Ectodermal cell (in vitro differentiated cells): ENCODE measurements around the gene SLC8A1.

Source experiments
- H3K27ac ChIP-seq: 2 replicates; pipeline ENCODE4 v1.7.0; 2013; ENCODE audit warnings: mild to moderate bottlenecking, low read depth, low read length; ENCODE audit not compliant: insufficient read depth, poor library complexity, severe bottlenecking
- H3K27me3 ChIP-seq: 2 replicates; pipeline ENCODE4 v1.7.0; 2013; ENCODE audit warnings: mild to moderate bottlenecking, low read length; ENCODE audit not compliant: insufficient read depth, control insufficient read depth, poor library complexity, severe bottlenecking
- H3K36me3 ChIP-seq: one replicate; pipeline ENCODE4 v1.7.0; 2013; ENCODE audit warnings: low read length; ENCODE audit not compliant: control insufficient read depth, insufficient read depth
- H3K4me1 ChIP-seq: one replicate; pipeline ENCODE4 v1.7.0; 2013; ENCODE audit warnings: low read length; ENCODE audit not compliant: control insufficient read depth, insufficient read depth
- H3K4me3 ChIP-seq: 2 replicates; pipeline ENCODE4 v1.7.0; 2013; ENCODE audit warnings: low read depth, low read length, control low read depth; ENCODE audit not compliant: insufficient read depth
- H3K9me3 ChIP-seq: 2 replicates; pipeline ENCODE4 v1.7.0; 2013; ENCODE audit warnings: mild to moderate bottlenecking, low read length, moderate library complexity; ENCODE audit not compliant: control insufficient read depth
- WGBS, 2 experiments: methylation state at CpG; one replicate each; pipeline ENCODE4 v1.1.7; 2013; ENCODE audit warnings: missing lambda C conversion rate in 2 of 2; 5-methylcytosine and 5-hydroxymethylcytosine counted together

Gene SLC8A1

GRCh38 chr2:40147360-40147759 lies 304.5 kb downstream of the SLC8A1 start:
- H3K4me3 ChIP-seq = no peak overlapping the region
- no peaks in the 10 kb centered on the region for H3K9me3 ChIP-seq
- H3K36me3 ChIP-seq = no peaks in the 10 kb centered on the region
- 26 to 29% methylated on average over 2 of the region's 2 CpGs for WGBS, 2 experiments
- no peaks in the 10 kb centered on the region for H3K4me1 ChIP-seq
- no peak overlapping the region for H3K27ac ChIP-seq
- H3K27me3 ChIP-seq = no peaks in the 10 kb centered on the region

- Histone ChIP-seq H3K4me3 (no peak overlapping the region), H3K4me1 (no peaks in the 10 kb centered on the region), H3K9me3 (no peaks in the 10 kb centered on the region), H3K27me3 (no peaks in the 10 kb centered on the region), H3K36me3 (no peaks in the 10 kb centered on the region), H3K27ac (no peak overlapping the region)
Observed at GRCh38 chr2:40144022-40144421, 307.9 kb downstream of the SLC8A1 start.

- Histone ChIP-seq H3K4me1 (no peaks in the 10 kb centered on the region), H3K27me3 (no peaks in the 10 kb centered on the region), H3K36me3 (no peaks in the 10 kb centered on the region), H3K9me3 (no peaks in the 10 kb centered on the region), H3K27ac (no peak overlapping the region), H3K4me3 (no peak overlapping the region)
- WGBS, 2 experiments = 76 to 79% methylated on average over 1 of the region's 1 CpG
Observed at GRCh38 chr2:40138314-40138713, 313.6 kb downstream of the SLC8A1 start.

- Histone ChIP-seq H3K4me3 (no peak overlapping the region), H3K4me1 (peaks cover 9% of the 10 kb centered on the region), H3K27ac (no peak overlapping the region), H3K9me3 (no peaks in the 10 kb centered on the region), H3K36me3 (no peaks in the 10 kb centered on the region), H3K27me3 (no peaks in the 10 kb centered on the region)
- WGBS, 2 experiments = 87 to 92% methylated on average over 3 of the region's 3 CpGs
Observed at GRCh38 chr2:40131081-40131704, 320.7 kb downstream of the SLC8A1 start.

- no peak overlapping the region for H3K27ac ChIP-seq
- WGBS, 2 experiments = 88 to 91% methylated on average over 4 of the region's 4 CpGs
Observed at GRCh38 chr2:40130251-40130994, 321.5 kb downstream of the SLC8A1 start.

GRCh38 chr2:40129725-40130124 lies 322.2 kb downstream of the SLC8A1 start:
- Histone ChIP-seq H3K4me3 (no peak overlapping the region), H3K27ac (no peak overlapping the region), H3K27me3 (no peaks in the 10 kb centered on the region), H3K9me3 (no peaks in the 10 kb centered on the region), H3K4me1 (peaks cover 9% of the 10 kb centered on the region), H3K36me3 (no peaks in the 10 kb centered on the region)
- 80 to 100% methylated on average over 1 of the region's 1 CpG for WGBS, 2 experiments

More at GRCh38 chr2:40130251-40130994, 321.5 kb downstream of the SLC8A1 start:
- H3K36me3 ChIP-seq = no peaks in the 10 kb centered on the region
- no peaks in the 10 kb centered on the region for H3K27me3 ChIP-seq
- H3K4me1 ChIP-seq = peaks cover 9% of the 10 kb centered on the region
- H3K9me3 ChIP-seq = no peaks in the 10 kb centered on the region
- no peak overlapping the region for H3K4me3 ChIP-seq

- no peaks in the 10 kb centered on the region for H3K27me3 ChIP-seq
Observed at GRCh38 chr2:40128796-40129195, 323.1 kb downstream of the SLC8A1 start.

GRCh38 chr2:40127890-40128557 lies 323.9 kb downstream of the SLC8A1 start:
- Histone ChIP-seq H3K9me3 (no peaks in the 10 kb centered on the region), H3K27ac (no peak overlapping the region), H3K4me1 (peaks cover 9% of the 10 kb centered on the region), H3K4me3 (no peak overlapping the region), H3K36me3 (no peaks in the 10 kb centered on the region), H3K27me3 (no peaks in the 10 kb centered on the region)
- 93 to 98% methylated on average over 5 of the region's 5 CpGs for WGBS, 2 experiments

More at GRCh38 chr2:40128796-40129195, 323.1 kb downstream of the SLC8A1 start:
- Histone ChIP-seq H3K4me3 (no peak overlapping the region), H3K36me3 (no peaks in the 10 kb centered on the region), H3K9me3 (no peaks in the 10 kb centered on the region), H3K4me1 (peaks cover 9% of the 10 kb centered on the region), H3K27ac (no peak overlapping the region)
- 82 to 92% methylated on average over 1 of the region's 1 CpG for WGBS, 2 experiments

- Histone ChIP-seq H3K9me3 (no peaks in the 10 kb centered on the region), H3K36me3 (no peaks in the 10 kb centered on the region), H3K4me1 (peaks cover 9% of the 10 kb centered on the region), H3K4me3 (no peak overlapping the region), H3K27me3 (no peaks in the 10 kb centered on the region), H3K27ac (no peak overlapping the region)
- 93 to 97% methylated on average over 3 of the region's 3 CpGs for WGBS, 2 experiments
Observed at GRCh38 chr2:40127146-40127545, 324.7 kb downstream of the SLC8A1 start.

- H3K9me3 ChIP-seq = no peaks in the 10 kb centered on the region
- H3K27me3 ChIP-seq = no peaks in the 10 kb centered on the region
- H3K27ac ChIP-seq = no peak overlapping the region
- H3K4me1 ChIP-seq = peaks cover 9% of the 10 kb centered on the region
- H3K36me3 ChIP-seq = no peaks in the 10 kb centered on the region
- no peak overlapping the region for H3K4me3 ChIP-seq
- 93 to 96% methylated on average over 2 to 3 of the region's 3 CpGs for whole genome bisulfite sequencing, 2 experiments
Observed at GRCh38 chr2:40126006-40126405, 325.9 kb downstream of the SLC8A1 start.
